ENCODE results near the gene KIF5A. TPM values are rescaled to one million over a fixed set of nuclear protein-coding genes. Genes with fewer than 3 reads are reported as not detected.

The KIF5A gene
- total and polyA plus RNA-seq, 2 donors (not counting 3 experiments of a cell fraction or from before 2014, with no cell fraction given), result 0.07 to 0.35 TPM

DNA sequence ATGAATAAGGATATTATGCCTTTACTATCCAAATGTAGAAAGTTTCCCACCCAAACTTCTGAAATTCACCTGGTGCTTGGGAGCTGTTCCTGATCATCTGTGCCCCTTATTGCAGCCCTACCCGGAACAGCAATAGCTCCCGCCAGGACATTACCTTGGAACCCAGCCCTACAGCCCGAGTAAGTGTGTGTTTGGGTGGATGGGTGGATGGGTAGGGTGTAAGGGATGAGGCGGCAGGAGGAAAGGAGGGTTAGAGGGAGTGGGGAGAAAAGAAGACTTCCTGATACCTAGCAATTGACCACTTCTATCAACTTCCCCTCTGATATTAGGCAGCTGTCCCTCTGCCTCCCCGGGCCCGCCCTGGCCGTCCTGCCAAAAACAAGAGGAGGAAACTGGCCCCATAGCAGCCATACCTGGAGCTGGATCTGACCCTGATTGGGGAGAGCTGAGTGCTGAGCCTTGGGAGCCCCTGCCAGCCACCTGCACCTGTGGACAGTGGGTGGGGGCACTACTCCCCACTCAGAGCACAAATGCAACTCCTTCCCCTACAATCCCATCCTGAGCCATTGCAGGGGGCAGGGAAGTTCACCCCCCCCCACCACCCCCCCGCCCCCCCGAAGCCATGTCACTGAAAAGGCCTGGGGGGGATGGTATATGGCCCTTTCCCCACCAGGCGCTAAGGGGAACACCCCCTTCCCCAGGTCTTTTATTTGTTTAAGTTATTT lies 20.9 kb upstream of the KIF5A start:
- ChIA-PET POLR2A (no interaction called here), CTCF (interaction anchor here (0.9 kb wide), 1 partner anchor 9 kb away, joined by 3 read pairs; no protein-coding TSS in a partner anchor)
- Histone ChIP-seq H3K9me1 (replicated peaks; ENCODE audit: control insufficient read depth, extremely low read depth, insufficient read depth, low read length) (no peaks in the 10 kb centered on the region), H3K36me3 (ENCODE audit: control insufficient read depth in 2 of 2, extremely low read depth in 1 of 2, insufficient read depth in 2 of 2, low read length in 2 of 2) (peaks cover 28 to 58% of the 10 kb centered on the region in 2 experiments), H3K9ac (replicated peaks; ENCODE audit: extremely low read depth, insufficient read depth, low read length) (no peak overlapping the region), H2AFZ (ENCODE audit: low read depth, low read length) (no peak overlapping the region), H4K20me1 (replicated peaks; ENCODE audit: control insufficient read depth, extremely low read depth, insufficient read depth, low read length) (no peaks in the 10 kb centered on the region), H3K79me2 (ENCODE audit: control insufficient read depth, insufficient read depth, low read length) (peaks cover 10% of the 10 kb centered on the region), H3K4me1 (ENCODE audit: control insufficient read depth, extremely low read depth, insufficient read depth, low read length) (peaks cover 6% of the 10 kb centered on the region), H3K27me3 (ENCODE audit: control insufficient read depth in 2 of 2, insufficient read depth in 2 of 2, low read length in 2 of 2) (no peaks in the 10 kb centered on the region), H3K4me2 (ENCODE audit: insufficient read depth, low read length) (no peak overlapping the region), H3K9me3 (replicated peaks; ENCODE audit: control insufficient read depth, insufficient read depth, low read length) (no peaks in the 10 kb centered on the region), H3K4me3 (replicated peaks in 1 of 3; ENCODE audit: insufficient read depth in 1 of 3, low read depth in 1 of 3, low read length in 3 of 3) (no peak overlapping the region), H3K27ac (ENCODE audit: insufficient read depth, low read depth, low read length) (no peak overlapping the region)
- FAIRE-seq (no peak), DNase-seq (ENCODE audit: low read depth, low spot score) (no peak)
- BruUV-seq (replicated peaks), result no TSS peak
- dilution Hi-C loops (cut with MboI; ENCODE audit: extremely low pct_ligation_motif_present, low sequenced_read_pairs) (no loop called here), intact Hi-C loops (cut with micrococcal nuclease) (no loop called here)
- TF ChIP-seq, protein P1, sequence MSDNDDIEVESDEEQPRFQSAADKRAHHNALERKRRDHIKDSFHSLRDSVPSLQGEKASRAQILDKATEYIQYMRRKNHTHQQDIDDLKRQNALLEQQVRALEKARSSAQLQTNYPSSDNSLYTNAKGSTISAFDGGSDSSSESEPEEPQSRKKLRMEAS (IDR thresholded peaks at IDR 0.05; ENCODE audit: insufficient read depth, insufficient read length), result no peak
- no peak for TF ChIP-seq GATA2 (IDR thresholded peaks at IDR 0.05; ENCODE audit: insufficient read depth, insufficient read length, low read depth, low read length)
- TF ChIP-seq POLR2AphosphoS5 (IDR thresholded peaks at IDR 0.05; ENCODE audit: insufficient read depth, low read depth, low read length), result no peak
- no peak for TF ChIP-seq POLR2A (IDR thresholded peaks at IDR 0.05; ENCODE audit: low read depth, low read length)
- TF ChIP-seq, protein P2, sequence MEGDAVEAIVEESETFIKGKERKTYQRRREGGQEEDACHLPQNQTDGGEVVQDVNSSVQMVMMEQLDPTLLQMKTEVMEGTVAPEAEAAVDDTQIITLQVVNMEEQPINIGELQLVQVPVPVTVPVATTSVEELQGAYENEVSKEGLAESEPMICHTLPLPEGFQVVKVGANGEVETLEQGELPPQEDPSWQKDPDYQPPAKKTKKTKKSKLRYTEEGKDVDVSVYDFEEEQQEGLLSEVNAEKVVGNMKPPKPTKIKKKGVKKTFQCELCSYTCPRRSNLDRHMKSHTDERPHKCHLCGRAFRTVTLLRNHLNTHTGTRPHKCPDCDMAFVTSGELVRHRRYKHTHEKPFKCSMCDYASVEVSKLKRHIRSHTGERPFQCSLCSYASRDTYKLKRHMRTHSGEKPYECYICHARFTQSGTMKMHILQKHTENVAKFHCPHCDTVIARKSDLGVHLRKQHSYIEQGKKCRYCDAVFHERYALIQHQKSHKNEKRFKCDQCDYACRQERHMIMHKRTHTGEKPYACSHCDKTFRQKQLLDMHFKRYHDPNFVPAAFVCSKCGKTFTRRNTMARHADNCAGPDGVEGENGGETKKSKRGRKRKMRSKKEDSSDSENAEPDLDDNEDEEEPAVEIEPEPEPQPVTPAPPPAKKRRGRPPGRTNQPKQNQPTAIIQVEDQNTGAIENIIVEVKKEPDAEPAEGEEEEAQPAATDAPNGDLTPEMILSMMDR (IDR thresholded peaks at IDR 0.05; ENCODE audit: extremely low read depth in 1 of 2, insufficient read depth in 1 of 2, low read depth in 1 of 2, low read length in 2 of 2), result no peak
- no peak for TF ChIP-seq FOS (IDR thresholded peaks at IDR 0.05; ENCODE audit: borderline replicate concordance, insufficient read depth, low read length)
- TF ChIP-seq EZH2 (IDR thresholded peaks at IDR 0.05; ENCODE audit: borderline replicate concordance, low read depth, low read length, severe bottlenecking), result no peak
- no peak for TF ChIP-seq JUN (IDR thresholded peaks at IDR 0.05; ENCODE audit: borderline replicate concordance, insufficient read depth, insufficient read length, low read depth)
- TF ChIP-seq MYC (IDR thresholded peaks at IDR 0.05; ENCODE audit: low read depth, low read length), result no peak

All from endothelial cell of umbilical vein (primary cell).